GM12878 (cell line): Measurements from ENCODE around the gene ZNF365. TPM values are rescaled to one million over a fixed set of nuclear protein-coding genes. Genes with fewer than 3 reads are reported as not detected.

ENCODE experiments used
- ATAC-seq: fragments of 200-7000 bp; cut with Tn5 transposase; 3 replicates; pipeline ENCODE4 v1.9.1; 2020; ENCODE audit warnings: mild to moderate bottlenecking, moderate library complexity
- BruUV-seq: library from RNA; stranded (reverse); fragments of 400-500 nt; replicated peaks from 2 replicates; lab custom pipeline; 2021; lab: Mats Ljungman, UMichigan
- CTCF ChIA-PET: fragments of 300-600 bp; sonication (Branson Sonifier 250); formaldehyde crosslinking; extraction: SDS; loops from one replicate; lab custom pipeline; 2021; ENCODE audit warnings: inconsistent platforms; lab: Yijun Ruan, JAX
- POLR2A ChIA-PET: fragments of 350-600 bp; formaldehyde crosslinking; extraction: SDS; loops from one replicate; lab custom pipeline; 2021; ENCODE audit warnings: inconsistent platforms; lab: Charles Lee
- RAD21 ChIA-PET: fragments of 300-600 bp; sonication (Branson Sonifier 250); formaldehyde crosslinking; loops from one replicate; lab custom pipeline; 2023; ENCODE audit warnings: antibody characterized with exemption; ENCODE audit not compliant: unreplicated experiment; lab: Charles Lee
- SMC1A ChIA-PET: fragments of 300-600 bp; sonication (Branson Sonifier 250); formaldehyde crosslinking; loops from one replicate; lab custom pipeline; 2023; ENCODE audit not compliant: unreplicated experiment, uncharacterized antibody; lab: Charles Lee
- DNase-seq: peaks from one replicate; pipeline ENCODE4 v3.0.0-alpha.2; 2011; ENCODE audit warnings: low read depth, low spot score
- FAIRE-seq: peaks from 3 replicates; lab custom pipeline; 2011; peaks lifted over from hg19 to GRCh38; lab: Jason Lieb, UNC
- H2AFZ ChIP-seq: 2 replicates; pipeline ENCODE4 v1.6.0; 2011; ENCODE audit warnings: low read depth, low read length, control low read depth; ENCODE audit not compliant: control insufficient read depth
- H3K27ac ChIP-seq: 2 replicates; pipeline ENCODE4 v1.5.1; 2011; ENCODE audit warnings: control low read depth; ENCODE audit not compliant: control insufficient read depth, insufficient read depth
- H3K27me3 ChIP-seq, 2 experiments: replicated peaks in 1 of 2; 2 replicates each; pipeline versions ENCODE4 v1.6.0 to v1.6.1; 2011; ENCODE audit warnings: low read length in 1 of 2; ENCODE audit not compliant: control insufficient read depth in 2 of 2, insufficient read depth in 2 of 2
- H3K36me3 ChIP-seq, 2 experiments: 2 replicates each; pipeline ENCODE4 v1.5.1; 2011; ENCODE audit warnings: low read length in 1 of 2; ENCODE audit not compliant: control insufficient read depth in 2 of 2, insufficient read depth in 2 of 2
- H3K4me1 ChIP-seq: 2 replicates; pipeline ENCODE4 v1.6.1; 2011; ENCODE audit warnings: mild to moderate bottlenecking, low read length, moderate library complexity, mixed read lengths; ENCODE audit not compliant: control insufficient read depth, insufficient read depth
- H3K4me2 ChIP-seq: 2 replicates; pipeline ENCODE4 v1.6.0; 2011; ENCODE audit warnings: control low read depth; ENCODE audit not compliant: control insufficient read depth, insufficient read depth
- H3K4me3 ChIP-seq: fragments of 200-600 bp; sonication (generic); 2 replicates; pipeline ENCODE4 v1.5.1; 2016
- H3K79me2 ChIP-seq: 2 replicates; pipeline ENCODE4 v1.6.0; 2011; ENCODE audit warnings: low read length; ENCODE audit not compliant: control insufficient read depth, insufficient read depth
- H3K9ac ChIP-seq: 2 replicates; pipeline ENCODE4 v1.8.0; 2011; ENCODE audit warnings: low read length, control low read depth, mixed read lengths; ENCODE audit not compliant: control insufficient read depth, insufficient read depth
- H3K9me3 ChIP-seq: replicated peaks from 3 replicates; pipeline ENCODE4 v1.5.1; 2011; ENCODE audit warnings: mild to moderate bottlenecking, low read length; ENCODE audit not compliant: control insufficient read depth, insufficient read depth
- H4K20me1 ChIP-seq: 2 replicates; pipeline ENCODE4 v1.6.0; 2011; ENCODE audit not compliant: control insufficient read depth, insufficient read depth
- ATF2 ChIP-seq: IDR thresholded peaks from 2 replicates; pipeline ENCODE4 v1.6.1; 2012; ENCODE audit warnings: low read length, inconsistent platforms
- EZH2 ChIP-seq: IDR thresholded peaks from 2 replicates; pipeline ENCODE4 v1.6.1; 2012; ENCODE audit warnings: low read depth, mild to moderate bottlenecking, control low read depth, inconsistent platforms, low read length, borderline replicate concordance; ENCODE audit not compliant: control insufficient read depth
- KDM1A ChIP-seq: fragments of 200-600 bp; sonication (generic); IDR thresholded peaks from 2 replicates; pipeline ENCODE4 v1.6.1; 2016; ENCODE audit warnings: borderline replicate concordance
- MXI1 ChIP-seq: fragments of 150-350 bp; IDR thresholded peaks from 2 replicates; pipeline ENCODE4 v1.6.1; 2011; ENCODE audit warnings: low read depth, mild to moderate bottlenecking, inconsistent platforms, low read length, improper control_type of control experiment
- POLR2AphosphoS5 ChIP-seq: IDR thresholded peaks from 2 replicates; pipeline ENCODE4 v1.6.1; 2011; ENCODE audit warnings: mild to moderate bottlenecking, low read length, inconsistent platforms
- RELA ChIP-seq: fragments of 450-650 bp; IDR thresholded peaks from 2 replicates; pipeline ENCODE4 v1.8.0; 2014; ENCODE audit warnings: borderline replicate concordance; ENCODE audit not compliant: partially characterized antibody
- SMAD5 ChIP-seq: IDR thresholded peaks from 2 replicates; pipeline ENCODE4 v1.6.1; 2016; ENCODE audit warnings: antibody characterized with exemption, low read depth
- SMARCA5 ChIP-seq: fragments of 450-650 bp; IDR thresholded peaks from 2 replicates; pipeline ENCODE4 v1.6.1; 2017; ENCODE audit warnings: mild to moderate bottlenecking
- SRF ChIP-seq, 2 experiments: IDR thresholded peaks; 2 replicates each; pipeline ENCODE4 v1.6.1; 2011; ENCODE audit warnings: low read depth in 2 of 2, low read length in 2 of 2, mild to moderate bottlenecking in 1 of 2, moderate library complexity in 1 of 2
- STAT3 ChIP-seq: IDR thresholded peaks from 2 replicates; pipeline ENCODE4 v1.6.1; 2011; ENCODE audit warnings: low read depth, low read length, improper control_type of control experiment
- ZBTB33 ChIP-seq: fragments of 450-650 bp; IDR thresholded peaks from 2 replicates; pipeline ENCODE4 v1.6.1; 2017; ENCODE audit warnings: mild to moderate bottlenecking
- ZNF274 ChIP-seq: IDR thresholded peaks from one replicate; pipeline ENCODE4 v1.8.0; 2011; ENCODE audit not compliant: insufficient read length, insufficient read depth
- WGBS: methylation state at CpG from one replicate; pipeline ENCODE4 v1.1.6; 2016; ENCODE audit warnings: low lambda C conversion rate; ENCODE audit not compliant: insufficient replicate concordance, insufficient coverage; ENCODE audit errors: missing lambda C conversion rate; 5-methylcytosine and 5-hydroxymethylcytosine counted together
- in situ Hi-C: fragments of 300-500 bp; cut with MboI; formaldehyde crosslinking; loops from 9 replicates; pipeline ENCODE4 v1.14.3; 2018; ENCODE audit warnings: mixed read lengths
- intact Hi-C: fragments of 100-400 bp; cut with micrococcal nuclease; formaldehyde crosslinking; loops from one replicate; pipeline ENCODE4 v1.14.2; 2022; ENCODE audit not compliant: unreplicated experiment
- polyA plus RNA-seq, 11 experiments: library from polyadenylated mRNA; depleted of rRNA in 4 of 11; unstranded in 6 of 11; stranded (reverse) in 5 of 11; fragments of >200 nt; fragmentation: Nextera tagmentation in 4 of 11; fragmentation: Illumina TruSeq in 1 of 11; extraction: Ambion mirVana in 4 of 11; extraction: Trizol in 1 of 11; gene quantifications; 1 replicate in 1 of 11; 2 replicates in 10 of 11; pipeline versions ENCODE4 v1.2.1 to v1.2.3, GENCODE V29; 2011 to 2016; ENCODE audit warnings: inconsistent platforms in 2 of 11, missing spikeins in 2 of 11, low read depth in 1 of 11
- total RNA-seq, 4 experiments: library from RNA; depleted of rRNA in 3 of 4; stranded (reverse); fragments of >200 nt in 3 of 4; fragmentation: Illumina TruSeq in 1 of 4; extraction: Trizol in 1 of 4; gene quantifications; 2 replicates each; pipeline versions ENCODE4 v1.2.1 to v1.2.3, GENCODE V29; 2013 to 2021

Gene ZNF365
- total and polyA plus RNA-seq, 10 of the 15 experiments (the other 5 are each of a cell fraction or from before 2014, with no cell fraction given) = 0.08 TPM; not detected in 9

GRCh38 chr10:62450912-62451610, 76.9 kb downstream of the ZNF365 start:
- TF ChIP-seq ATF2 (no peak), SMAD5 (no peak), SRF (IDR thresholded peaks at IDR 0.05; ENCODE audit: low read depth in 2 of 2, low read length in 2 of 2) (no peak), SMARCA5 (no peak), ZNF274 (no peak), MXI1 (no peak), STAT3 (no peak), POLR2AphosphoS5 (no peak), KDM1A (no peak), EZH2 (no peak), RELA (no peak), ZBTB33 (no peak)
- Histone ChIP-seq H4K20me1 (peaks cover 3% of the 10 kb centered on the region; the same call in 1 of the 2 replicates), H3K4me3 (no peak overlapping the region), H3K27ac (no peak overlapping the region), H3K9me3 (no peaks in the 10 kb centered on the region), H3K4me2 (no peak overlapping the region), H3K4me1 (no peaks in the 10 kb centered on the region), H3K79me2 (no peaks in the 10 kb centered on the region), H3K36me3 (no peaks in the 10 kb centered on the region), H2AFZ (no peak overlapping the region), H3K9ac (no peak overlapping the region), H3K27me3 (peaks cover 3% of the 10 kb centered on the region in 2 experiments; a peak in 3 of 4 replicates)
- RAD21 ChIA-PET = no interaction called here
- BruUV-seq = no TSS peak
- DNase-seq (no peak), ATAC-seq (no peak), FAIRE-seq (no peak)
- SMC1A ChIA-PET = interaction anchor here (0.7 to 1.3 kb wide), 3 partner anchors 14 to 439 kb away, joined by 3 to 7 read pairs (median 3); no protein-coding TSS in a partner anchor
- WGBS = 3% methylated on average over 6 of the region's 6 CpGs
- POLR2A ChIA-PET = interaction anchor here (0.8 kb wide), 1 partner anchor 12 kb away, joined by 3 read pairs; no protein-coding TSS in a partner anchor
- intact Hi-C loops (no loop called here), in situ Hi-C loops (no loop called here)
- CTCF ChIA-PET = interaction anchor here (0.7 to 5.5 kb wide), 3 partner anchors 13 to 716 kb away, joined by 3 to 33 read pairs (median 6); no protein-coding TSS in a partner anchor
